Retinal pigment epithelial cell (primary cell): ENCODE measurements around the gene EBLN2.

Experiments used
- DNase-seq: peaks from one replicate; pipeline ENCODE4 v3.0.0-alpha.2; 2010; ENCODE audit warnings: low read depth
- H3K4me3 ChIP-seq: 2 replicates; pipeline ENCODE4 v1.5.1; 2011; ENCODE audit warnings: mild to moderate bottlenecking, low read length, control low read depth, moderate library complexity
- TF ChIP-seq, protein P1 (sequence below): conservative IDR thresholded peaks from 2 replicates; pipeline ENCODE4 v1.5.1; 2011; ENCODE audit warnings: low read depth, low read length, control low read depth, inconsistent platforms

Gene EBLN2

DNA sequence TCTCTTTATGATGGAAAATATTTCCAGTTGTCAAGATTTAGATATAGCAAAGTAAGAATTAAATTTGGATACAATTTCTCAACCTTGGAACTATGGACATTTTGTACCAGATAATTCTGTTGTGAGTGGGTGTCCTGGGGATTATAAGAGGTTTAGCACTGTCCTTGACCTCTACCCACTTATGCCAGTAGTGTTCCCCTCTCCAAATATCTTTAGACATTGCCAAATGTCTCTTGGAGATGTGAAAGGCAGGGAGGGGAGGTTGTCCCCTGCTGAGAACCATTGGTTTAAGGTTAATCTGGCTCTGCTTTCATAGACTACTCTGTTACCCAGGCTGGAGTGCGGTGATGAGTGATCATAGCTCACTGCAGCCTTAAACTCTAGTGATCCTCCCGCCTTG, at the start of gene EBLN2:
Gene EBLN2, plus strand, starts transcription at position 244 of the 400 bp plus-strand sequence. CDS start 423 bp downstream, outside the sequence.
- no peak within 1 kb of the TSS for H3K4me3 ChIP-seq
- DNase-seq: no peak
- TF ChIP-seq, protein P1, sequence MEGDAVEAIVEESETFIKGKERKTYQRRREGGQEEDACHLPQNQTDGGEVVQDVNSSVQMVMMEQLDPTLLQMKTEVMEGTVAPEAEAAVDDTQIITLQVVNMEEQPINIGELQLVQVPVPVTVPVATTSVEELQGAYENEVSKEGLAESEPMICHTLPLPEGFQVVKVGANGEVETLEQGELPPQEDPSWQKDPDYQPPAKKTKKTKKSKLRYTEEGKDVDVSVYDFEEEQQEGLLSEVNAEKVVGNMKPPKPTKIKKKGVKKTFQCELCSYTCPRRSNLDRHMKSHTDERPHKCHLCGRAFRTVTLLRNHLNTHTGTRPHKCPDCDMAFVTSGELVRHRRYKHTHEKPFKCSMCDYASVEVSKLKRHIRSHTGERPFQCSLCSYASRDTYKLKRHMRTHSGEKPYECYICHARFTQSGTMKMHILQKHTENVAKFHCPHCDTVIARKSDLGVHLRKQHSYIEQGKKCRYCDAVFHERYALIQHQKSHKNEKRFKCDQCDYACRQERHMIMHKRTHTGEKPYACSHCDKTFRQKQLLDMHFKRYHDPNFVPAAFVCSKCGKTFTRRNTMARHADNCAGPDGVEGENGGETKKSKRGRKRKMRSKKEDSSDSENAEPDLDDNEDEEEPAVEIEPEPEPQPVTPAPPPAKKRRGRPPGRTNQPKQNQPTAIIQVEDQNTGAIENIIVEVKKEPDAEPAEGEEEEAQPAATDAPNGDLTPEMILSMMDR: no peak

DNA sequence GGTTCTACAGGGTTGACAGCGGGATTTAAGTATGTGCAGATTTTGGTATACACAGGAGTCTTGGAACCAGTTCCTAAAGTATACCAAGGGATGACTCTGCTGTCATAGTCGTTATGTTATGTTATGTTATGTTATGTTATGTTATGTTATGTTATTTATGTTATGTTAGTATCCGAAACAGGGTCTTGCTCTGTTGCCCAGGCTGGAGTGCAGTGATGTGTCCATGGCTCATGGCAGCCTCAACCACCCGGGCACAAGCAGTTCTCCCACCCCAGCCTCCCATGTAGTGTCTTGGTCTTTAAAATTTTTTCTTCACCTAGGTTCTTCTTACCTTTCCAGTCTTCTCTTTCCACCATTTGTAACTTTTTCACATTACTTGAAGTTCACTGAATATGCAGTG, 43.2 kb upstream of the EBLN2 start:
- DNase-seq: no peak
- TF ChIP-seq, protein P1: no peak
- H3K4me3 ChIP-seq: no peak overlapping the region

DNA sequence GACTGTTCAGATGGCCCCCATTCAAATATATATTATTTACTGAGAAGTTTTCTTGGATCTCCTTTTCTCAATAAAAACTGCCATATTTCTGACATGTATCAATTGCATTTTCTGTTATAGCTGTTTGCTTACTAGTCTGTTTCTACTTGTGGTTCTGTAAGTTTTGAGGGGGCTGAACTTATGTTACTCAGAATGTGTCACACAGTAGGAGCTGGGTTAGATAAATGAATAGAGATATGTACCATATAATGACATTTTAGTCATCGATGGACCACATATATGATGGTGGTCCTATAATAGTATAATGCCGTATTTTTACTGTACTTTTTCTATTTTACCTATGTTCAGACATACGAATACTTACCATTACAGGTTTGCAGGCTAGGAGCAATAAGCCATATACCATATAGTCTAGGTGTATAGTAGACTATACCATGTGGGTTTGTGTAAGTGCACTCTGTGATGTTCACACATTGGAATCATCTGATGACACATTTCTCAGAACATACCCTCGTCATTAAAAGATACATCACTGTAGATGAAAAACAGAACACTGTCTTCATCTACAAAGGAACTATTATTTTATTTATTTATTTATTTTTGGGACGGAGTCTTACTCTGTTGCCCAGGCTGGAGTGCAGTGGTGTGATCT, 42.5 kb upstream of the EBLN2 start:
- H3K4me3 ChIP-seq: no peak overlapping the region
- TF ChIP-seq, protein P1: no peak
- no peak for DNase-seq

DNA sequence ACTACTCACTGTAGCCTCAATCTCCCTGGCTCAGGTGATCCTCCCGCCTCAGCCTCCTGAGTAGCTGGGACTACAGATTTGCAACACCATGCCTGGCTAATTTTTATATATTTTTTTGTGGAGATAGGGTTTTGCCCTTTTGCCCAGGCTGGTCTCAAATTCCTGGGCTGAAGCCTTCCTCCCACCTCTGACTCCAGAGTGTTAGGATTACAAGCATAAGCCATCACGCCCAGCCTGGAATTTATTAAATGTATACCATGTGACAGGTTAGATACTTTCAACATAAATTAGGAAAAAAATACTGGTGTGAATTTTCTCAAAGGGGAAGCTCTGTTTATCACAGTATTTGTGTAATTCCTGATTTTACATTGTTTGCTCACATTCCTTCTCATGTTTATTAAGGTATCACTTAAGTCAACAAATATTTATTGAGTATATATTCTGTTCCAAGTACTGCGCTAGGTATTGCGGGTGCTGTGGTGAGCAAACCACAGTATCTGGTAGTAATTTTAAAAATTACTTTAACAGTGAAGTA, 40.1 kb upstream of the EBLN2 start:
- DNase-seq: no peak
- TF ChIP-seq, protein P1: no peak
- no peak overlapping the region for H3K4me3 ChIP-seq

DNA sequence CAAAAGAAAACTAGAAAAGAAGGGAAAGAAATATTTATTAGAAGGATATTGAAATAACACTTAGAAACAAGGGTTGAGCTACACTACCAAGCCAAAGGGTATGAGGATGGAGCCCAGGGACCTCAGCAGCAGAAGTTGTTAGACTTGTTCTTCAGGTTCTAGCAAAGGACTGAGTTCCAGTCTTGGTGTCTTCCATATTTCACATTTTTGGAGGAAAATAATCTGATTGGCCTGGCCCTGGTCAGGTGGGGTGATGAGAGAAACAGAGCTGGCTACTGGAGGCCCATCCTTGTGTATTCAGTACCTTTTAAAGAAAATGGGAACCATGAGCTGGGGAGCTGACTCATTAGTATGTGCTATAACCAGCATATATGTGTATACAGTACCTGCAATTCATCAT, 36.6 kb upstream of the EBLN2 start:
- TF ChIP-seq, protein P1: no peak
- no peak overlapping the region for H3K4me3 ChIP-seq
- DNase-seq: no peak

DNA sequence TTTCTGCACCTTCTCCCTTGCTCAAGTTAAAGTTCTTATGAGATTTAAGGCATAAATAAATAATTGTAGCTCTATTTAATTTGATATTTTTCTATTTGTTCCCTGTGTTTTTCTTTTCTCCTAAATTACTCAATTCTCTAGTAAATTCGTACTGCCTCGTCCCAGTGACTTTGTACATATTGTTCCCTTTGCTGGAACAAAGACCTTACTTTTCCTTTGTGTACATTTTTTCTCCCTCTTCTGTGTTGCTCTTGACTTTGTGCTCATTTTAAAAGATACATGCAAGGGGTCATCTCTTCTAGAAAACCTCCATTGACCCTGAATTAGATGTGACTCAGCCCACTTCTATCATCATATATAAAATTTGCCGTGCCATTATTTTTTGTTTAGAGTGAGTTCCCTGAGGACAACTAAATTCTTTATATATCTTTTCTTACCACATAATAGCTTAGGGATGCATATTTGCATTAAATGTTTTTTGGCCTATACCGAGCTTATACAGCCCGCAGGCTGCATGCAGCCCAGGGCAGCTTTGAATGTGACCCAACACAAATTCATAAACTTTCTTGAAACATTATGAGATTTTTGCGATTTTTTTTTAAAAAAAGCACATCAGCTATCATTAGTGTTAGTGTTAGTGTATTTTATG, 35.2 kb upstream of the EBLN2 start:
- TF ChIP-seq, protein P1: no peak
- H3K4me3 ChIP-seq: no peak overlapping the region
- no peak for DNase-seq

DNA sequence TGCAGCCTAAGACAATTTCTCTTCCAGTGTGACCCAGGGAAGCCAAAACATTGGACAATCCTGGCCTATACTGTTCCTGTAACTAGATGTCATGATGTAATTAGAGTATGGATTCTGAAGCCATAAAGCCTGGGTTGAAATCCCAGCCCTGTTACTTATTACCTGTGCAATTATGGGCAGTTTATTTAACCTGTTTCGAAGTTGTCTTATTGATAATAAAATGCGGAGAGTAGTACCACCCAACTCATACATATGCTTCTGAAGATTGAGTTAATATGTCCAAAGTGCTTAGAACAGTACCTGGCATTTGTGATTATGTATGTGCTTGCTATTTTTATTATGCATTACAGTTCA, 34.7 kb upstream of the EBLN2 start:
- TF ChIP-seq, protein P1: no peak
- H3K4me3 ChIP-seq: no peak overlapping the region
- DNase-seq: no peak
